Gastroesophageal sphincter (tissue), 3 donors: ENCODE data around the gene SLC18A2.

Source experiments
- CTCF ChIP-seq, 4 experiments: fragments of 200-600 bp in 2 of 4; fragments of 450-650 bp in 2 of 4; sonication (generic) in 1 of 4; IDR thresholded peaks; one replicate each; pipeline ENCODE4 v1.5.1; 2017 to 2019; ENCODE audit warnings: antibody characterized with exemption in 4 of 4, mild to moderate bottlenecking in 2 of 4, moderate library complexity in 2 of 4
- EP300 ChIP-seq: sonication (generic); formaldehyde crosslinking; IDR thresholded peaks from one replicate; pipeline ENCODE4 v1.6.1; 2017; ENCODE audit warnings: antibody characterized with exemption, mild to moderate bottlenecking
- POLR2AphosphoS5 ChIP-seq: sonication (generic); formaldehyde crosslinking; IDR thresholded peaks from one replicate; pipeline ENCODE4 v1.6.1; 2017; ENCODE audit warnings: antibody characterized with exemption

- no peak for TF ChIP-seq EP300
- no peak for TF ChIP-seq CTCF (IDR thresholded peaks at IDR 0.05)
- no peak for TF ChIP-seq POLR2AphosphoS5
Measured at GRCh38 chr10:117217196-117217761, 23.6 kb upstream of the SLC18A2 start.
